Thyroid gland (tissue), 4 donors: ENCODE results near the gene MAP6.

Experiments used
- CTCF ChIP-seq, 6 experiments: fragments of 200-600 bp in 3 of 6; fragments of 450-650 bp in 3 of 6; sonication (generic) in 3 of 6; IDR thresholded peaks; one replicate each; pipeline ENCODE4 v1.5.1; 2016 to 2019; ENCODE audit warnings: antibody characterized with exemption in 6 of 6, mild to moderate bottlenecking in 2 of 6, inconsistent platforms in 1 of 6, moderate library complexity in 1 of 6
- POLR2A ChIP-seq, 2 donors: fragments of 450-650 bp; IDR thresholded peaks; one replicate each; pipeline ENCODE4 v1.6.1; 2017; ENCODE audit warnings: antibody characterized with exemption in 2 of 2, mild to moderate bottlenecking in 2 of 2, moderate library complexity in 1 of 2

- no peak for TF ChIP-seq CTCF (IDR thresholded peaks at IDR 0.05)
- no peak for TF ChIP-seq POLR2A (IDR thresholded peaks at IDR 0.05)
Observed at GRCh38 chr11:75549370-75549958, 119.4 kb downstream of the MAP6 start.
